Activated T-cell treated with anti-CD3 and anti-CD28 coated beads, Interleukin-2, amount 50 U/mL, for 48 hours (primary cell): ENCODE measurements around the gene MIA2.
"Not testable (repeated sequence)": the region's sequence is repeated elsewhere in the genome, so short reads cannot be mapped to it uniquely, and the experiment has no call there.

Experiments used
- DNase-seq, 2 experiments: peaks; one replicate each; pipeline ENCODE4 v3.0.0-alpha.2; 2020

Gene MIA2

DNA sequence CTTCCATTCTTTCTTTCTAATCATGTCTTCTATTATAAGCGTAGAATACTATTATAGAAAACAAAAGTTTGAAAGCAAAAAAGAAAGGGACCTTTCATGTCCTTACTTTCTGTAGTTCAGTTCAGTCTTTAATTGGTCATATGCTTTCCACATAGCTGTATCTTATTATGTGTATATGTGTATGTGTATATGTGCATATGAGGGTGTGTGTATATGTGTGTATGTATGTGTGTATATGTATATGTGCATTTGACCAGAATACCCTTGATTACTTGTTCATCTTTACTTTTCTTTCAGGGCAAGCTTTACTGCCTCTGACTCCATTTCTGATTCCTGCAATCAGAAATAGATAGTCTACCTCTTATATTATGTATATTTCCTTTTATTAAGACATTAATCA lies 109.9 kb downstream of the MIA2 start:
- DNase-seq, result no peak

DNA sequence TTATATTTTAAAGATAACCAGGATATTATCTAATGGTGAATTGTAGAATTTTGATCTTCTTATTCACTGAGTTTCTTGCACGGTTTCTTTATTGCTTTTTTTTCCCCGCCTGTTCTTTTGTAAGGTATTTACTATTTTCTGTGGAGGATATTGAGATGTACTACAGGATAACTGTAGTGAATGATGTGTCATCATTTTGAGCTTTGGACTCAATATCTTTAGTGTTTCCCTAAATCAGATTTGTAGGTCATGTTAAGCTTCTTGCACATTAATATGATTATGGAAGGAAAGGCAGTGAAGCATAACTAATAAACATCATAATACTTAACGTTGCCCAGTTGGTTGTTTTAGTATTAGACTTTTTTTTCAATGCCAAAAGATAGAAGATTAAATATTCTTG lies 117.2 kb downstream of the MIA2 start:
- DNase-seq, result no peak

GRCh38 chr14:39351708-39352107 lies 118.0 kb downstream of the MIA2 start:
- DNase-seq, result no peak

- DNase-seq, result not testable (repeated sequence)
Measured at GRCh38 chr14:39359069-39359468, 125.4 kb downstream of the MIA2 start.

DNA sequence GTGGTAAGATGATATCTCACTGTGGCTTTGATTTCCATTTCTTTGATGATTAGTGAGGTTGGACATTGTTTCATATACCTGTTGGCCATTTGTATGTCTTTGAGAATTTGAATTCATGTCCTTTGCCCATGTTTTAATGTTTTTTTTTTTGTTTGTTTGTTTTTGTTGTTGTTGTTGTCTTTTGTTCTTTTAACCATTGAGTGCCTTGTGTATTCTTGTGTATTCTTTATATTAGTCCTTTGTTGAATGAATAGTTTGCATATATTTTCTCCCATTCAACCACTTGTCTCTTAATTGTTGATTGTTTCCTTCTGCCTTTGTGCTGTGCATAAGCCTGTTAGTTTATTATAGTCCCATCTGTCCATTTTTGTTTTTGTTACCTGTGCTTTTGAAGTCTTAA lies 126.6 kb downstream of the MIA2 start:
- no peak for DNase-seq

DNA sequence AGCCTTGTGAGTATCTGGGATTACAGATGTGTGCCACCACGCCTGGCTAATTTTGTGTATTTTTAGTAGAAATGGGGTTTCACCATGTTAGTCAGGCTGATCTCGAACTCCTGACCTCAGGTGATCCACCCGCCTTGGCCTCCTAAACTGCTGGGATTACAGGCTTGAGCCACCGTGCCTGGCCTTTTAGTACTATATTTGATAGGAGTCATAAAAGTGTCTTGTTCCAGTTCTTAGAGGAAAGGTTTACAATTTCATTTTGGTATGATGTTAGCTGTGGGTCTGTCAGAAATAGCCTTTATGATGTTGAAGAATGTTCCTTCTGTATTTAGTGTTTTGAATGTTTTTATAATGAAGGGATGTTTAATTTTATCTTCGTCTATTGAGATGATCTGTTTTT lies 127.8 kb downstream of the MIA2 start:
- not testable (repeated sequence) for DNase-seq

DNA sequence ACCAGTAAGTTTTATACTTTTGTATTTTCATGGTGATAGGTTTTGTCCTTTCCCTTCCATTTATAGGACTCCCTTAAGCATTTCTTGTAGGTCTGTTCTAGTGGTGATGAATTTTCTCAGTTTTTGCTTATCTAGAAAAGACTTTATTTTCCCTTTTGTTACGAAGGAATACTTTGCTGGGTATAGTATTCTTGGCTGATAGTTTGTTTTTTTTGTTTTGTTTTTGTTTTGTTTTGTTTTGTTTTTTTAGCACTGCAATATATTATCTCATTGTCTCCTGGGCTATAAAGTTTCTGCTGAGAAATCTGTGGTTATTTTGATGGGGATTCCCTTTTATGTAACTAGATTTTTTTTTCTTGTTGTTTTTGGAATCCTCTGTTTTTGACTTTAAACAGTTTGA lies 130.8 kb downstream of the MIA2 start:
- DNase-seq, result no peak

DNA sequence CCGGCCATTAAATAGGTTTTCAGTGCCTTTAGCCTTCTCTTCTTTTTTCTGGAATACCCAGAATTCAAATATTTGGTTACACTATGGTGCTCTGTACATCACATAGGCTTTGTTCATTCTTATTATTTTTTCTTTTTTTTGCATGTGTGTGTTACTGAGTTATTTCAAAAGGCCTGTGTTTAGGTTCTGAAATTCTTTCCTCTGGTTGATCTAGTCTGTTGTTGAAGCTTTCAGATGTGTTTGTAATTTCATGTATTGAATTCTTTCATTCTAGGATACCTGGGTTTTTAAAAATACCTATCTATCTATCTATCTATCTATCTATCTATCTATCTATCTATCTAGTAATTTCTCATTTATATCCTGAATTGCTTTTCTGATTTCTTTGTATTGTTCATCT lies 131.6 kb downstream of the MIA2 start:
- no peak for DNase-seq

DNA sequence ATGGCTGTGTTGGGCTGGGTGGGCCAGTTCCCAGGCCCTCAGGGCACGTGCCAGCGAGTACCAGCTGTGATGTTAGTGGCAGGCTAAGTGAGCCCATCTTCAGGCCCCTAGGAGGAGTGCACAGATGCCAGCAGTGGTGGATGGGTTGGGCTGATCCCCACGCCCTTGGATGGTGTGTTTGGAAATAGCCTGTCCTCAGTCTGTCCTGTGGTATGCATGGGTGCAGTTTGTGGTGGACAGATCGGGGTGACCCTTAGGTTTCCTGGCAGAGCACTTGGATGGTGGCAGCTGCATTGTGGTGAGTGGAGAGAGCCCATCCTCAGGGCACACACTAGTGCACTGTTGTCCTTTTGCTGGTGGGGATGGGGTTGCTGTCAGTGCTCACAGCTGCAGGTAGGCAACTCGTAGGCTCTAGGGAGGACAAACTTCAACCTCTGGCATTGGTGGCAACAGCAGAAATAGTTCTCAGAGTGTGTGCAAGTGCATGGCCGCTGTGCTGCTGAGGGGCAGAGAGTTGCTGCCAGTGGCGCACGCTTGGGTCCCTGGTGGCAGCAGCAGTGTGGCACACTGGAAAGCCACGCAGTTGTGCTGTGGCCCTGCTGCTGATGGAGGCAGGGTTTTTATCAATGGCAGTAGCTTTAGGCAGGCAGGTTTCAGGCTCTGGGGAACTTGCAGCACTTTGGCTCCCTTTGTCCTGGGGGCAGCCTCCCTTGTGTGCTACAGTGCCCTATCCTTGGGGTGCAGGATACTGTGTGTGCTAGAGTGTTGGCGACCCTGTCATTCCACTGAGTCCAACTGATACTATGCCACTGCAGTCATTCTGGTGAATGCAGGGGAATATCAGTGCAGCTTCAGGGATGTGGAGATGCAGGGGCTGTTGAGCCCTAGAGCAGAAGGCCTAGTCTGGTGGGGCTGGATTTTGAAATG lies 133.0 kb downstream of the MIA2 start:
- no peak for DNase-seq

DNA sequence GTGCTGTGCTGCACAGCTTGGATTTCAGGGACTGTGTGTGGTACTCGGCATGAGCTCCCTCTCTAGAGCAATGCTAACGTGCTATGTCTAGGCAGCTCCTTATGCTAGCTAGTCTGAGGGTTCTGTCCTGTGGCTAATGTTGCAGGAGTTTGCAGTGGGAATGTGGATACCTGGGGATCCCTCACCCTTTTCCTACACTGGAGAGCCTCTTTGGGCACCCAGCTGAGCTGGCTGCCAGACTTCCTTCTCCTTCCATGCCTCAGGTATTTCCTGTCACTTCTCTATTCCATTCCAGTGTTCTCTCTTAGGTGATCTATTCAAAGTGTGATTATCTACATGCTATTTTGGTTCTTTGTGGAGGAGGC lies 133.7 kb downstream of the MIA2 start:
- DNase-seq, result no peak

- DNase-seq, result peak; percentile 37 to 43
Measured at GRCh38 chr14:39368261-39368959, 134.7 kb downstream of the MIA2 start.

GRCh38 chr14:39369029-39369428 lies 135.3 kb downstream of the MIA2 start:
- DNase-seq, result no peak

GRCh38 chr14:39370415-39370814 lies 136.7 kb downstream of the MIA2 start:
- no peak for DNase-seq

DNA sequence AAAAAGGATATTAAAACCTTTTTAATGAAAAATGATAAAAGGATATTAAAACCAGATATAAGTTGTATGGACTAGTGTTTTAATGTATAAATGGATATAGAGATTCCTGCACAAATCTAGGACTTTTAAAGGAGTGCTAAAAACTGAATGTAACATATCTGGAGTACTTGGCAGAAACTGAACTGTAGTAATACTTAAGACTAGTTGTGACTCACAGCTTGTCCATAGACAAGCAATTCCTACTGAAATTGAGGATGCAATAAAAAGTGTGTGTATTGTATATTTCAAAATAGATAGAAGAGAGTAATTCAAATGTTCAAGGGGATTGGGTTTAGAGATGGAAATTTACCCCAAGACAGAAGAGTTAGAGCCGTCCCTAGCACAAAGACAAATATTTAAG lies 138.9 kb downstream of the MIA2 start:
- no peak for DNase-seq

DNA sequence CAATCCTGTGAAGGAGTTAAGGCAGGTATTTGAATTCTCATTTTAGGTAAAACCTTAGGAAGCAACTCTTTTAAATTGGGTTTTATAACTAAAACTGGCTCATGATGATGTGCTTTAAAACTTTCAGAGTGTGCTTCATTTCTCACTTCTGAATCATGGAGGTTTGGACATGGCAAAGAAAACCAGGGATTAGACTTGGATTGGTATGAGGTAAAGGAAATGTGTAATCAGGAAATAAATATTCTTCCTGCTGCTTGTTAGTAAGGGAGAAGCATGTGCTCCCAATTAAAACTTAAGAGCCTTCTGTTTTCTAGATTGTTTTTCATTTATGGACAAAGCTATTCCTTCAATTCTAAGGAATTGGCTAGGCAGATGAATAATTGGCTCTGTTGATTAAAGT lies 141.1 kb downstream of the MIA2 start:
- DNase-seq, result no peak

- DNase-seq, result no peak
Measured at GRCh38 chr14:39376667-39377403, 143.1 kb downstream of the MIA2 start.

- no peak for DNase-seq
Measured at GRCh38 chr14:39381366-39381765, 147.7 kb downstream of the MIA2 start.

GRCh38 chr14:39382463-39382862 lies 148.7 kb downstream of the MIA2 start:
- no peak for DNase-seq

- no peak for DNase-seq
Measured at GRCh38 chr14:39383026-39383660, 149.4 kb downstream of the MIA2 start.

DNA sequence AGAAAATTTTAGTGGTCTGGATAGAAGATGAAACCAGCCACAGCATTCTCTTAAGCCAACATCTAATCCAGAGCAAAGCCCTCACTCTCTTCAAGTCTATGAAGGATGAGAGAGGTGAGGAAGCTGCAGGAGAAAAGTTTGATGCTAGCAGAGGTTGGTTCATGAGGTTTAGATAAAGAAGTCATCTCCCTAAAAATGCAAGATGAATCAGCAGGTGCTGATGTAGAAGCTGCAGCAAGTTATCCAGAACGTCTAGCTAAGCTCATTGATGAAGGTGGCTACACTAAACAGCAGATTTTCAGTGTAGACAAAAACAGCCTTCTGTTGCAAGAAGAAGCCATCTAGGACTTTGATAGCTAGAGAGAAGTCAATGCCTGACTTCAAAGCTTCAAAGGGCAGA lies 150.0 kb downstream of the MIA2 start:
- no peak for DNase-seq

- no peak for DNase-seq
Measured at GRCh38 chr14:39384177-39384576, 150.5 kb downstream of the MIA2 start.

- DNase-seq, result no peak
Measured at GRCh38 chr14:39393289-39393688, 159.6 kb downstream of the MIA2 start.
